ENCODE data around the gene C1orf159.

DNA sequence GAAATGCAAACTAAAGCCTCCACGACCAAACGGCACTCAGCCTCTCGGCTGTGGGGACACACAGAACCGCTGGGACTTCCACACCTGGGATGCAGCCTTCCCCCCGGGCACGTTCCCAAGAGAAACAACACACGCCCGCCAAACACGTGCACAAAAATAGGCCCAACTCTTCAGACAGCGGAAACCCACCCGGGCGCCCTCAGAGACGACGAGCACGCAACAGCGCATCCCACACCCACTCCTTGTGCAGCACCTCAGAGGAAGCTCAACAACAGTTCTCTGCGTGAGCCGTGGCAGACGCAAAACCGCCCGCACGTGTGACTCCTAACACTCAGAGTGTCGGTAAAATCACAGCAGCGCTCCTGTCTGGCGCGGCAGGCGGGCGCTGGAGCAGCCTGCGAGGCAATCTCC is 5.3 kb downstream of the C1orf159 start:
- no peak for TF ChIP-seq EP300 (IDR thresholded peaks at IDR 0.05; ENCODE audit: borderline replicate concordance)
- no peak for TF ChIP-seq RAD21 (IDR thresholded peaks at IDR 0.05; ENCODE audit: low read depth)
- TF ChIP-seq CEBPB (IDR thresholded peaks at IDR 0.05) = no peak
- TF ChIP-seq, protein P1, sequence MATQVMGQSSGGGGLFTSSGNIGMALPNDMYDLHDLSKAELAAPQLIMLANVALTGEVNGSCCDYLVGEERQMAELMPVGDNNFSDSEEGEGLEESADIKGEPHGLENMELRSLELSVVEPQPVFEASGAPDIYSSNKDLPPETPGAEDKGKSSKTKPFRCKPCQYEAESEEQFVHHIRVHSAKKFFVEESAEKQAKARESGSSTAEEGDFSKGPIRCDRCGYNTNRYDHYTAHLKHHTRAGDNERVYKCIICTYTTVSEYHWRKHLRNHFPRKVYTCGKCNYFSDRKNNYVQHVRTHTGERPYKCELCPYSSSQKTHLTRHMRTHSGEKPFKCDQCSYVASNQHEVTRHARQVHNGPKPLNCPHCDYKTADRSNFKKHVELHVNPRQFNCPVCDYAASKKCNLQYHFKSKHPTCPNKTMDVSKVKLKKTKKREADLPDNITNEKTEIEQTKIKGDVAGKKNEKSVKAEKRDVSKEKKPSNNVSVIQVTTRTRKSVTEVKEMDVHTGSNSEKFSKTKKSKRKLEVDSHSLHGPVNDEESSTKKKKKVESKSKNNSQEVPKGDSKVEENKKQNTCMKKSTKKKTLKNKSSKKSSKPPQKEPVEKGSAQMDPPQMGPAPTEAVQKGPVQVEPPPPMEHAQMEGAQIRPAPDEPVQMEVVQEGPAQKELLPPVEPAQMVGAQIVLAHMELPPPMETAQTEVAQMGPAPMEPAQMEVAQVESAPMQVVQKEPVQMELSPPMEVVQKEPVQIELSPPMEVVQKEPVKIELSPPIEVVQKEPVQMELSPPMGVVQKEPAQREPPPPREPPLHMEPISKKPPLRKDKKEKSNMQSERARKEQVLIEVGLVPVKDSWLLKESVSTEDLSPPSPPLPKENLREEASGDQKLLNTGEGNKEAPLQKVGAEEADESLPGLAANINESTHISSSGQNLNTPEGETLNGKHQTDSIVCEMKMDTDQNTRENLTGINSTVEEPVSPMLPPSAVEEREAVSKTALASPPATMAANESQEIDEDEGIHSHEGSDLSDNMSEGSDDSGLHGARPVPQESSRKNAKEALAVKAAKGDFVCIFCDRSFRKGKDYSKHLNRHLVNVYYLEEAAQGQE (IDR thresholded peaks at IDR 0.05; ENCODE audit: low read depth) = no peak
- no peak for TF ChIP-seq TAF1 (IDR thresholded peaks at IDR 0.05; ENCODE audit: low read depth)
- no peak for TF ChIP-seq CREB1 (IDR thresholded peaks at IDR 0.05; ENCODE audit: low read depth)
- no peak for TF ChIP-seq YY1 (IDR thresholded peaks at IDR 0.05; ENCODE audit: low read depth)
- TF ChIP-seq, protein P2, sequence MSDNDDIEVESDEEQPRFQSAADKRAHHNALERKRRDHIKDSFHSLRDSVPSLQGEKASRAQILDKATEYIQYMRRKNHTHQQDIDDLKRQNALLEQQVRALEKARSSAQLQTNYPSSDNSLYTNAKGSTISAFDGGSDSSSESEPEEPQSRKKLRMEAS (IDR thresholded peaks at IDR 0.05) = no peak
- TF ChIP-seq EGR1 (IDR thresholded peaks at IDR 0.05) = no peak

All from Ishikawa (cell line).